OCI-LY7 (cell line): ENCODE measurements around the gene ACSS1. TPM values are rescaled to one million over a fixed set of nuclear protein-coding genes. Genes with fewer than 3 reads are reported as not detected.

ENCODE experiments used
- BruUV-seq: library from RNA; stranded (reverse); fragments of 400-500 nt; replicated peaks from 2 replicates; lab custom pipeline; 2021; lab: Mats Ljungman, UMichigan
- CTCF ChIA-PET: fragments of 300-600 bp; sonication (Branson Sonifier 250); formaldehyde crosslinking; loops from one replicate; lab custom pipeline; 2022; ENCODE audit warnings: antibody characterized with exemption; ENCODE audit not compliant: unreplicated experiment; lab: Charles Lee
- POLR2A ChIA-PET: fragments of 300-600 bp; sonication (Branson Sonifier 250); formaldehyde crosslinking; loops from one replicate; lab custom pipeline; 2022; ENCODE audit warnings: antibody characterized with exemption; lab: Charles Lee
- DNase-seq: peaks from one replicate; pipeline ENCODE4 v3.0.0-alpha.2; 2015; ENCODE audit warnings: low spot score
- H2AFZ ChIP-seq: fragments of 200-600 bp; sonication (generic), shearing (Covaris generic); 2 replicates; pipeline ENCODE4 v1.6.1; 2014; ENCODE audit warnings: mild to moderate bottlenecking, antibody characterized with exemption, low read length, moderate library complexity
- H3K27ac ChIP-seq: fragments of 200-600 bp; sonication (generic); 2 replicates; pipeline ENCODE4 v1.5.1; 2014; ENCODE audit warnings: mixed run types, low read depth, mild to moderate bottlenecking, moderate library complexity, low read length, inconsistent platforms; ENCODE audit not compliant: poor library complexity, severe bottlenecking
- H3K36me3 ChIP-seq: fragments of 200-600 bp; sonication (generic); 2 replicates; pipeline ENCODE4 v1.6.1; 2014; ENCODE audit warnings: mild to moderate bottlenecking, antibody characterized with exemption, low read length, moderate library complexity, mixed read lengths; ENCODE audit not compliant: insufficient read depth
- H3K4me1 ChIP-seq: fragments of 200-600 bp; sonication (generic); 2 replicates; pipeline ENCODE4 v1.5.1; 2014; ENCODE audit warnings: mild to moderate bottlenecking, low read length; ENCODE audit not compliant: insufficient read depth, poor library complexity, severe bottlenecking
- H3K4me2 ChIP-seq: fragments of 200-600 bp; sonication (generic); 2 replicates; pipeline ENCODE4 v1.6.1; 2014; ENCODE audit warnings: mild to moderate bottlenecking, low read length
- H3K4me3 ChIP-seq: fragments of 200-600 bp; sonication (generic); 2 replicates; pipeline ENCODE4 v1.5.1; 2014; ENCODE audit warnings: mild to moderate bottlenecking, low read depth, low read length; ENCODE audit not compliant: poor library complexity, severe bottlenecking
- H3K79me2 ChIP-seq: fragments of 200-600 bp; sonication (generic); 2 replicates; pipeline ENCODE4 v1.6.1; 2016; ENCODE audit warnings: low read depth, mild to moderate bottlenecking, low read length, moderate library complexity, mixed read lengths; ENCODE audit not compliant: insufficient read depth
- H3K9me2 ChIP-seq: fragments of 200-600 bp; sonication (generic); 2 replicates; pipeline ENCODE4 v1.6.1; 2016; ENCODE audit warnings: mild to moderate bottlenecking, low read length, mixed read lengths; ENCODE audit not compliant: insufficient read depth
- H3K9me3 ChIP-seq: fragments of 200-600 bp; sonication (generic); 2 replicates; pipeline ENCODE4 v1.6.1; 2014; ENCODE audit warnings: mild to moderate bottlenecking, mixed run types, low read length, mixed read lengths
- H4K20me1 ChIP-seq: fragments of 200-600 bp; sonication (generic); 2 replicates; pipeline ENCODE4 v1.6.1; 2014; ENCODE audit warnings: mild to moderate bottlenecking, antibody characterized with exemption, low read length, moderate library complexity, mixed read lengths; ENCODE audit not compliant: insufficient read depth
- CTCF ChIP-seq: fragments of 200-600 bp; sonication (generic); conservative IDR thresholded peaks from 2 replicates; pipeline ENCODE4 v1.5.1; 2014; ENCODE audit warnings: mild to moderate bottlenecking, antibody characterized with exemption, low read length, moderate library complexity, mixed read lengths
- EZH2phosphoT487 ChIP-seq: fragments of 200-600 bp; sonication (generic); IDR thresholded peaks from 2 replicates; pipeline ENCODE4 v1.6.1; 2018; ENCODE audit warnings: low read depth, borderline replicate concordance, mild to moderate bottlenecking, mixed run types, antibody characterized with exemption, low read length, moderate library complexity, mixed read lengths
- intact Hi-C: fragments of 100-400 bp; cut with micrococcal nuclease; formaldehyde crosslinking; loops from one replicate; pipeline ENCODE4 v1.10.0; 2022; ENCODE audit not compliant: unreplicated experiment
- total RNA-seq, 2 experiments: library from RNA; depleted of rRNA in 1 of 2; stranded (reverse); fragments of >200 nt in 1 of 2; shearing (Covaris generic) in 1 of 2; gene quantifications; 2 replicates each; pipeline ENCODE4 v1.2.3, GENCODE V29; 2014 to 2022

ACSS1 gene
- total RNA-seq, 2 experiments from 2014 or later, result 0.35 to 0.40 TPM

DNA sequence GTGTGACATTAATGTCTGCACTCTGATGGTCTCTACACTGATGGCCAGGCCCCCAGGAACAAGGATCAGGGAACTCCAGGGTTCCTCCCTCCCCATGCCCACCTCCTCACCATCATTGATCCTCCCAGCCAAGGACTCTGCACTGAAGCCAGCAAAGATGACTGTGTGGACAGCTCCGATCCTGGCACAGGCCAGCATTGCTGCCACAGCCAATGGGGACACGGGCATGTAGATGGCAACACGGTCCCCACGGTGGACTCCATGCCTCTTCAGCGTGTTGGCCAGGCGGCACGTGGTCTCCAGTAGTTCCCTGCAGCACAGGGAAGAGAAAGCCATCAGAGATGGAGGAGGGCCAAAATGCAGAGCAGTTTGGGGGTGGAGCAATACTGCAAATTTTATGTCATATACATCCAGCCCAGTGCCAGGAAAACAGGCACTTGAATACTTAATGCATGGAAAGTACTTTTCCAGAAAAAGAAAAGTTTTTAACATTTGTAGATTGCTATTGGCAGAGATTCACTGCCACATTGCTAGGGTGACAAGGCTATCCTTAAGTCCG is 27.2 kb downstream of the ACSS1 start:
- no peak overlapping the region for H3K4me2 ChIP-seq
- H4K20me1 ChIP-seq, result no peaks in the 10 kb centered on the region
- TF ChIP-seq EZH2phosphoT487, result no peak
- TF ChIP-seq CTCF, result no peak
- no peaks in the 10 kb centered on the region for H3K36me3 ChIP-seq
- H2AFZ ChIP-seq, result no peak overlapping the region
- no peaks in the 10 kb centered on the region for H3K9me3 ChIP-seq
- DNase-seq, result no peak
- ChIA-PET POLR2A (no interaction called here), CTCF (no interaction called here)
- no peak overlapping the region for H3K27ac ChIP-seq
- BruUV-seq, result no TSS peak
- no peaks in the 10 kb centered on the region for H3K79me2 ChIP-seq
- peaks cover 5% of the 10 kb centered on the region for H3K4me1 ChIP-seq
- no peak overlapping the region for H3K4me3 ChIP-seq
- no peaks in the 10 kb centered on the region for H3K9me2 ChIP-seq
- intact Hi-C loops, result no loop called here

DNA sequence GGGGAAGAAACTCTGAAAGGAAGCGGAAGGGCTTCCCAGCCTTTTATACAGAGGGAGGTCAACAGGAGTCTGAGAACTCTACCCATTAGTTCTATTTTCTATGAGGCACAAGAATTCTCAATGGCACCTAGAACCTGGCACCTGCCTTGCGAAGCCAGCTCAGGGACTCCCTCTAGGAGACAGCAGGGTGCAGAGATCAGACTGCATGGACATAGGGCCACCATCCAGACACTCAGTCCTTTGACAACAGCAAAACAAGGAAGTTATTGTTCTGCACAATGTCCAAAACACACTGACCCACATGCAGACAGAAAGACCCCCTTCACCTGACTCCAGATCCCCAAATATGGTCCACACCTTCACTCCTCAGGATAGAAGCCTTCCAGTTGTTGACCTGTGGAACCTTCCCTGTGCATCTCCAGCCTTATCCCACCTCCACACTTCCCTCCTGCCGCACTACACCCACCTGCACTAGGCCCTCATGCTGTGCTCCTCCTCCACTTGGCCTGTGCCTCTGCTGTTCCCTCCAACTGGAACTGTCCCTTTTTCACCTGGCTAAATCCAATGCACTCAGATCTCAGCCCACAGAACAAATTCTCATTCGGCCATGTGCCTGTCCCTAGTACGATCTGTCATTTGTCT is 27.8 kb downstream of the ACSS1 start:
- ChIA-PET POLR2A (no interaction called here), CTCF (no interaction called here)
- Histone ChIP-seq H3K79me2 (no peaks in the 10 kb centered on the region), H3K9me2 (no peaks in the 10 kb centered on the region), H3K9me3 (no peaks in the 10 kb centered on the region), H3K4me1 (no peaks in the 10 kb centered on the region), H4K20me1 (no peaks in the 10 kb centered on the region), H3K4me2 (no peak overlapping the region), H3K27ac (no peak overlapping the region), H3K4me3 (no peak overlapping the region), H3K36me3 (no peaks in the 10 kb centered on the region), H2AFZ (no peak overlapping the region)
- BruUV-seq, result no TSS peak
- intact Hi-C loops, result no loop called here
- no peak for DNase-seq
- TF ChIP-seq CTCF (no peak), EZH2phosphoT487 (no peak)

DNA sequence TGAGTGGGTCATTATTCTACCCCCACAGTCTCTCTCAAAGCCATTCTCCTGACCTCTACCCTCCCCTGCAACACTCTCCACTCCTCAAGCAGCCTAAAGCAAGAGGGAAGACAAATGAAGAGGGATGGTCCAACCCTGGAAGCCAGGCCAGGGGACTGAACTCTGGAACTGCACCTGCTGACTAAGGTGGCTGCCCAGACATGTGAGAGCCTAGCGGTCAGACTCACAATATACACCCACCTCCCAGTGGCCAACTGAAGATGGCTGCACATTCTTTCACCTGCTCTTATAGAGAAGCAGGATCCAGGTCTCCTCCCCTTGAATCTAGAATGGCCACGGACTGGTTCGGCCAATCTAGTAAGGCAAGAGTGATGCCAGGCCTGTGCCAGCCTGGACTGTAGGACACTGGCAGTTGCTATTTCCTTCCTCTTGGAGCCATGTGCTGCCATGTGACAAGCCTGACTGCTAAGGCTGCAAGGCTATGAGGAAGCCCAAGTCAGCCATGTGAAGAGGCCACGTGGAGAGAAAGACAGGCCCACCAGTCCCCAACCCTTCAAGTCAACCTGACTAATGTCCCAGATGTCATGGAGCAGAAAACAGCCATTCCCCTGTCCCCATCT is 31.8 kb downstream of the ACSS1 start:
- ChIA-PET POLR2A (no interaction called here), CTCF (no interaction called here)
- no peaks in the 10 kb centered on the region for H3K9me3 ChIP-seq
- TF ChIP-seq CTCF (no peak), EZH2phosphoT487 (no peak)
- intact Hi-C loops, result no loop called here
- no peaks in the 10 kb centered on the region for H3K36me3 ChIP-seq
- no peaks in the 10 kb centered on the region for H3K79me2 ChIP-seq
- no peaks in the 10 kb centered on the region for H4K20me1 ChIP-seq
- H3K9me2 ChIP-seq, result no peaks in the 10 kb centered on the region
- H3K27ac ChIP-seq, result no peak overlapping the region
- H2AFZ ChIP-seq, result no peak overlapping the region
- no peaks in the 10 kb centered on the region for H3K4me1 ChIP-seq
- no peak for DNase-seq
- no peak overlapping the region for H3K4me2 ChIP-seq
- BruUV-seq, result no TSS peak
- H3K4me3 ChIP-seq, result no peak overlapping the region
